ENCODE results near the gene VMA21. TPM values are rescaled to one million over a fixed set of nuclear protein-coding genes. Genes with fewer than 3 reads are reported as not detected.

The VMA21 gene, protein sequence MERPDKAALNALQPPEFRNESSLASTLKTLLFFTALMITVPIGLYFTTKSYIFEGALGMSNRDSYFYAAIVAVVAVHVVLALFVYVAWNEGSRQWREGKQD
- total RNA-seq (2014; rRNA removed; shearing (Covaris generic)): 89.7 and 95.4 TPM in 2 replicates
- polyA plus RNA-seq (2015; cell fraction: cytosol; rRNA removed): 60.6 and 81.5 TPM in 2 replicates
- 25.2 and 27.9 TPM in 2 replicates for polyA plus RNA-seq (2015; cell fraction: nucleus; rRNA removed)

DNA sequence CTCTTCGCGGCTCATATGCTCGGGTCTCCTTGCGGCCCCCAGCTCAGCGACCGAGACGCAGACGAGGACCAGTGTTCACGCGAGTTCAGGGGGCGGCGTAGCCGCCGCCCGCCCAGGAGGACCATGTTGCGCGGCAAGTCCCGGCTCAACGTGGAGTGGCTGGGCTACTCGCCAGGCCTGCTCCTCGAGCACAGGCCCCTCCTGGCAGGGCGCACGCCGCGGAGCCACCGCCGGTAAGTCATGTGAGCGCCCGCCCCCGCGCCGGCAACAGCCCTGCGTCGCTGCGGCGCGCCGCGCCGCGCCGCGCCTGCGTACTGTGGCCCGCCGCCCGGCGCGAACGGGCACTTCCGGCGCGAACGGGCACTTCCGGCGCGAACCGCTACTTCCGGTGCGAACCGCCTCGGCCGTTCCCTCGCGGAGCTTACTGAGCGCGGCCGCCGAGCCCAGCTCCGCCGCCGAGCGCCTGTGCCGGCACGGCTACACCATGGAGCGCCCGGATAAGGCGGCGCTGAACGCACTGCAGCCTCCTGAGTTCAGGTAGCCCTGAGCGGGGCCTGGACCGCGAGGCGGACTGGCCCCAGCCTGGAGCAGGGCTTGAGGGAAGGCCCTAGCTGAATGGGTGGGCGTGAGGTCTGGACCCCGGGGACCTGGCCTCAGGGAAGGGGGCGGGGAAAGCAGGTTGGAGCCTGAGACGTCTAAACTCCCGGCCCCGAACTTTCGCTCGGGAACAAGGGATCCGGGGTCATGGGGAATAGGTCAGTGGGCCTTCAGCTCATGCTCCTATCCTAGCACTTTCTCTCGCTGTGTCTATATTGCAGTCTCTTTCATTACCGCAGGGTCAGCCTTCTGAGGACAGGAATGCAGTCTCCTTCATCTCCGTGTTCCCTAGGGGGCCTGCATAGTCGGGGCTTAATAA, at the start of gene VMA21:
Gene VMA21 (plus strand): TSS at position 382 of the 916 bp plus-strand sequence. CDS start 103 bp downstream, at position 485.
- in situ Hi-C loops (cut with HindIII; ENCODE audit: low pct_unique_long_range_greater_than_20kb, low sequenced_read_pairs): no loop called here
- peak; percentile 76 for DNase-seq (ENCODE audit: low read depth, low spot score)

DNA sequence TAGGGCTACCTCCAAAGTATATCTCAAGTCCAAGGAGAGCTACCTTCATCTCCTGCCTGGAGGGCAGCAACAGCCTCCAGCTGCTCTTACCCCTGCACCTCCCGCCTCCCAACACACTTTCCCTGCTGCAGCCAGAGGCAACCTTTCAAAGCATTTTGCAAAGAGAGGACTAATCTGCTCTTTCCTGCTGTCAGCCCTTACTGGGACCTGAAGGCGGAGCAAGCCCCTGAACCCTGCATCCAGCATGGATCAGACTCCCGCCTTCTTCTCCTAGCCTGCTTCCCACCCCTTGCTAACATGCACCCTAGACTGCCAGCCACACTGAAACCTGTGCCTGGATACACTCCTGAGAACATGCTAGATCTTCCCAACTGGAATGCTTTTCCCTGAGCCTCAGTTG, 37.7 kb upstream of the VMA21 start:
- DNase-seq (ENCODE audit: low read depth, low spot score): no peak
- in situ Hi-C loops (cut with HindIII; ENCODE audit: low pct_unique_long_range_greater_than_20kb, low sequenced_read_pairs): no loop called here

DNA sequence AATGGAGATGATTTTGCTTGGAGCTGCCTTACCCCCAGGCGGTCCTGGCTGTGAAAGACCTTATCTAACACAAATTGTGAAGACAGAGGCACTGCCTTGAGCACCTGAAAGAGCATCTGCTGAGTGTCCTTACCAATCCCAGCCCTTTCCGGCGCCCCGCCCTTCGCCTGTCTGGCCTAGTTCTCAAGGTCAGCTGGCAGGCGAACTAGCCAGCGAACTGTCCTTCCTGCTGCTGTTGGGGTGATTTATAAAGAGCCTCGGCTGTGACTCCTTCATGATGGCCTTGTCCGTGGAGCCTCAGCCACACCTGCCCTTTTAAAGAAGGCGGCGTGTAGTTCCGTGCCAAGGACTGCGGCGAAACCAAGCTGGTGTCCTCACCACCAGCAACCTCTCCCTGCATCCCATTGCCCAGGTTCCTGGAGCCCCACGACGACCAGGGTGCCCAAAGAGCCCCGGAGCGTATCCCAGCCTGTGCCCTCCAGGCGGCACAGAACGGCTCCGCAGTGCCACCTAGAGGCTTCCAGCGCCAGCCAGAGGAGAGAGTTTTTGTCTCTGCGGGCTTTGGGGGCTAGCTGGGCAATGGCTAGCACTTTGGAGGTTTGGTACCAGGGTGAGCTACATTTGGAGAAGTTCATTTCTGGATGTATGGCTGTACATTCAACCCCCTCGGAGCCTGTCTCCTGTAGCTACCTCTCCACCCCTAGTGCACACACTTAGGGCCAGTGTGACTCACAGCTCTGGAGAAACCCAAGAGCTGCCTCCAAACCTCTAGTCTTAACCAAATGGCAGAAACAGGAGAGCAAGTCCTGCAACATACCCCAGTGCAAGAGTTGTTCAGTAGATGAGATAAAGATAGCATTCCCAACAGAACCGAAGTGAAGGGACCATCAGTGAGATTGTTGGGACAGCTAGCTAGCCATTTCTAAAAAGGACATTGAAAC, 36.8 kb upstream of the VMA21 start:
- DNase-seq (ENCODE audit: low read depth, low spot score): peak; percentile 35
- in situ Hi-C loops (cut with HindIII; ENCODE audit: low pct_unique_long_range_greater_than_20kb, low sequenced_read_pairs): no loop called here

DNA sequence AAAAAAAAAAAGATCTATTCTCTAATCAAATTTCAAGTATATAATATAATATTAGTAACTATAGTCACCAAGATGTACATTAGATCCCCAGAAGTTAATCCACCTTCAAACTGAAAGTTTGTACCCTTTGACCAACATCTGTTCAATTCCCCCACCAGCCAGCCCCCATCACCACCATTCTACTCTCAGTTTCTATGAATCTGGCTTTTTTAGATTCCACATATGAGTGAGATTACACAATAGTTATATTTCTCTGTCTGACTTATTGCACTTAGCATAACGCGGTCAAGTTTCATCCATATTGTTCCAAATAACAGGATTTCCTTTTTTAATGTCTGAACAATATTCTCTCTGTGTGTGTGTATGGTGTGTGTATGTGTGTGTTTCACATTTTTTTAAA, 33.7 kb upstream of the VMA21 start:
- in situ Hi-C loops (cut with HindIII; ENCODE audit: low pct_unique_long_range_greater_than_20kb, low sequenced_read_pairs): no loop called here
- no peak for DNase-seq (ENCODE audit: low read depth, low spot score)

DNA sequence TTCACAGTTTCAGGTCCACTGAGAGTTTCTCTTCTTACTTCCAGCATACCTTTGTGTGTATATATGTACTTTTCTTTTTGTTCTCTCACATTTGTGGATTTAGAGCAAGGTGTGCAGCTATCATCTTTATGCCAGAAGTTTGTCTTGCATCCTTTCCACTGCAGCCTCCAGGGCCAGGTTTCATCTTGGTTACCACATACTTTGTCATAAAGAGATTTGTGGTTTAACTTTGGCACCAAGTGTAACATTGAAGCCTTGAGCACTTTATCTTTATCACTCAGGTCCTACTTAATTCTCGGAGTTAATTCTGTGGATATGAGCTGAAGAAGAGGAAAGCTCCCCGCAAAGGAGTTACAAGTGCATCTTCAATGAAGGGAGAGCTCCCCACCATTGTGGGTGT, 31.4 kb upstream of the VMA21 start:
- DNase-seq (ENCODE audit: low read depth, low spot score): no peak
- in situ Hi-C loops (cut with HindIII; ENCODE audit: low pct_unique_long_range_greater_than_20kb, low sequenced_read_pairs): no loop called here

DNA sequence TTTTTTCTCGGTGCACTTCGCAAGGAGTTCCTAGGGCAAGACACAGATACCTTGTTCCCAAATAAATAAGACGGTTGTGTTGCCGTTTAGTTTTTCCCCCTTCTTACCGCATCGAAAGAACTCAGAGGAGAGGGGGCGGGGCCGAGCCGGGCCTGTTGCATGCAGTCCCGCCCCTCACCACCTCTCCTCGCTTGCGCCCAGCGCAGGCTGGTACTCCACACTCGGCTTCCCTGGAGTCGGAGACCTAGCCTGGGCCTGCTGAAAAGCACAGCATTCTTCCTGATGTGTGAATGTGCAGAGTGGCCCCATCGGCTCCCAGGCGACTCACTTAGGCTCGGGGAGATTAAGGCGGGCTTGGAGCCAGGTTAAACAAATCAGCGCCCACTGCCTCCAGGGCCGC, 26.1 kb upstream of the VMA21 start:
- in situ Hi-C loops (cut with HindIII; ENCODE audit: low pct_unique_long_range_greater_than_20kb, low sequenced_read_pairs): no loop called here
- peak; percentile 23 for DNase-seq (ENCODE audit: low read depth, low spot score)

DNA sequence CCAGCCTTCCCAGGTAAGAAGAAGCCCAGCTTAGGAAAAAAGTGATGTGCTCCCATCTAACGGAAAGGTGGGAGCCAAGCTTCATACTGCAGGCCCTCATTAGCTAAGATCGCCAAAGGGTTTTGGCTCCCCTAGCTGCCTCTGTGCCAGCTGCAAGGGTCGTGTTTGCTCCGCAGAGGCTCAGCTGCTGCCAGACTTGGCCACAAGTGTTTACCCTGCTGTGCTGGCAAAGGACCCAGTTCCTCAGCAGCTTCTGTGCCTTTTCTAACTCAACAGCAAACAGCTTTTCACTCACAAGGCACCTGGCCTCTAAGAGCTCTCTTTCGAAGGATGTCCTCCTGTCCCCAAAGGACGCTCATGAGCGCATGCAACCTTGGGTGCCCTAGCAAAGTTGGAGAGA, 12.2 kb upstream of the VMA21 start:
- in situ Hi-C loops (cut with HindIII; ENCODE audit: low pct_unique_long_range_greater_than_20kb, low sequenced_read_pairs): no loop called here
- no peak for DNase-seq (ENCODE audit: low read depth, low spot score)

DNA sequence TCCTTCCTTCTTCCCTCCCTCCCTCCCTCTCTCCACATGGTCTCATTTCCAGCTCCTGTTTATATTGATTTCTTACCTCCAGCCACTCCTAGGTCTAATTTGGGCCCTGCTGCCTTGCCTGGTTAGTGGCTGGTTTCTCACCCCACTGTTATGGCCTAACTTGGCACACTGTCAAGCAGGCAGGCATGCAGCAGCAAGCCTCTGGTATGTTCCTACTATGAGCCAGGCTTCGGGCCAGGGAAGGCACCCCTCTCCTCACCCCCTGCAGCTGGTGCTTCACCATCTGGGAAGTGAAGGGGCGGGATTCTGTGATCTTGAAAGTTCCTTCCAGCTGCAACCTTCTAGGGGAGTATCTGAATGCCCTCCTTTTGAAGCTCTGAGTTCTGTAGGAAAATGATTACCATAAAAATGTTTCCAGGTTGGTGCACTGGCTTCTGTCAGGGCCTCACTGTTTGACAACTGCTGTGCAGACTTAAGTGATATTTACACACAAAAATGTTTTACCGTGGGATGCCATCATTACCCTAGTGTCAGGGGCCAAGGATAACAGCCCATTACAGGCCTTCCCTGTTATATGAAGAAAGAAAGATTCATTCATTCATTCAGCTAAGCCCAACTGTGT, 10.1 kb upstream of the VMA21 start:
- no peak for DNase-seq (ENCODE audit: low read depth, low spot score)
- in situ Hi-C loops (cut with HindIII; ENCODE audit: low pct_unique_long_range_greater_than_20kb, low sequenced_read_pairs): no loop called here

DNA sequence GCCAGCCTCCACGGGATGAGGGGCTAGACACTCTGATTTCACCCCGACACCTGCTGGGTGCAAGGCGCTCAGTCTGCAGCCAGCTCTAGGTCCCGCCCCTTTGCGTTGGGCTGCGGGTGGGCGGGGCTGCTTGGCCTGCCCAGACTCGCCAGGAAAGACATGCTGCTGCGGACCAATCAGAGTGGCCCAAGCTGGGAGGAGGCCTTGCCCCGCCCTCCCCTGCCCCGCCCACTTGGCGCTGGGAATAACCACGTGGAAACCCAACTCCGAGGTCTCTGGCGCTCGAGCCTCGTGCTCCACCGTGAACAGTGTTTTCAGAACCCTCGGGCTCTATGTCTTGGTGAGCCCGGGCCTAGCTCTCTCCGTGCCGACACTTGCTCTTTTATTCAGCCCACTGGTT, 5.3 kb upstream of the VMA21 start:
- in situ Hi-C loops (cut with HindIII; ENCODE audit: low pct_unique_long_range_greater_than_20kb, low sequenced_read_pairs): no loop called here
- DNase-seq (ENCODE audit: low read depth, low spot score): no peak

DNA sequence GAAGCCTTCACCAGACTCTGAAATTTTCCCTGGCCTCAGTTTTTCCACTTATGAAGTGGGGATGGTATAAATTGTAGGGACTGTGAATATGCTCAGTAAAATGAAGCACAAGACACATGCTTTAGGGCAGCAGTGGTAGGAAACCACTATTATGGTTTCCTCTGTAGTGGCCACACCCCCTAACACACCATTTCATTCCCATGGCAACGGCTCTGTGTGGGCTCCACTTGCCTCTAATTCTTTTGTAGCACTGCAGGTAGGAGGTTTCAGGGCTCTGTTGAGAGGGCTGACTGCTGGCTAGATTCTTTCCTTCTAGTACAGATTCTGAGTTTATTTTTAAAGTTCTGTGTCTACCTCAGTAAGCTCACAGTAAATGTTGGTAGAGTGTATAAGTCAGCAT, 3.5 kb upstream of the VMA21 start:
- no peak for DNase-seq (ENCODE audit: low read depth, low spot score)
- in situ Hi-C loops (cut with HindIII; ENCODE audit: low pct_unique_long_range_greater_than_20kb, low sequenced_read_pairs): no loop called here

DNA sequence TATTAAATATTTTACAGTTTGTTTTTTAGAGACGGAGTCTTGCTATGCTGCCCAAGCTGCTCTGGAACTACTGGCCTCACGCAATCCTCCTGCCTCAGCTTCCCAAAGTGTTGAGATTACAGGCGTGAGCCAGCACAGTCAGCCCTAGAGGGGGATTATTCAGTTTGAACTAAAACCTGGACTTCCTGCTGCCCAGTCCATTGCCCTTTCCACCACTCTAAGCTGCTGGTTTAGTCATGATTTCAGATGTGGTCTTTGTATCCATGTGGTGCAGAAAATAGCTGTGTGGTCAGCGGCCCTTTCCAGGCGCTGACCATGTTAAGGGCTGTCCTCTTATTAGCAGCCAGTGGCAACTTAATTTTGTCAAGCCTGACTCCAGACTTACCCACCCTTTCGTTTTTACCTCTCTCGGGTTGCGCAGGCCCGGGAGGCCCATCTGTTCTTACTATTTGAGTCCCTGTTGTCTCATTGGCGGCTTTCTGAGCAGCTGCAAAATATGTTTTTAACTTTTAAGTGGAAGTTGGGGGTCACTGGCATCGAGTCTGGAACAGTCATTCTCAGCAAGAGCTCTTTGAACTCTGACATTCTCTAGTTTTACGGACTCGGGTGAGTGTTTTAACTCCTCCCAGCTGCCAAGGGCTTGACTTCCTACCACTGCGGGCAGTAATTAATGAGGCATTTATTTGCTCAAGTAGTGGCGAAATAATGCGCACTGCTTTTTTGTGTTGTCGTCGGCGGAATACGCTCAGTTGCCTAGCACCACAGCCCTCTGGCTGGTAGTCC, 773 bp upstream of the VMA21 start:
- in situ Hi-C loops (cut with HindIII; ENCODE audit: low pct_unique_long_range_greater_than_20kb, low sequenced_read_pairs): no loop called here
- DNase-seq (ENCODE audit: low read depth, low spot score): no peak

DNA sequence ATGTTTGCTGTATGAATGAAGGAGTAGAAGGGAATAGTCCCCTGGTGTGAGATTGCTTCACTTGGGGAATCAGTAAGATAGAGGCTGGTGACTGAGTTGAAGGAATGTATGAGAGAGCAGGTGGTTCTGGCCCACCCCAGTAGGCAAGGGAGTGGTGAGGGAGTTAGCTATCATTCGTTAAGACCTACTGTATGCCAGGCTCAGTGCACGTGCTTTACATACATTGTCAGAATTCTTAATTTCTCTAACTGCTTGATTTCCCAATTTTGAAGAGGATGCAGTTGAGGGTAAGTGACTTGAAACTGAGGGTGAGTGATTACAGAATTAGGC, 700 bp downstream of the VMA21 start:
- DNase-seq (ENCODE audit: low read depth, low spot score): no peak
- in situ Hi-C loops (cut with HindIII; ENCODE audit: low pct_unique_long_range_greater_than_20kb, low sequenced_read_pairs): no loop called here

DNA sequence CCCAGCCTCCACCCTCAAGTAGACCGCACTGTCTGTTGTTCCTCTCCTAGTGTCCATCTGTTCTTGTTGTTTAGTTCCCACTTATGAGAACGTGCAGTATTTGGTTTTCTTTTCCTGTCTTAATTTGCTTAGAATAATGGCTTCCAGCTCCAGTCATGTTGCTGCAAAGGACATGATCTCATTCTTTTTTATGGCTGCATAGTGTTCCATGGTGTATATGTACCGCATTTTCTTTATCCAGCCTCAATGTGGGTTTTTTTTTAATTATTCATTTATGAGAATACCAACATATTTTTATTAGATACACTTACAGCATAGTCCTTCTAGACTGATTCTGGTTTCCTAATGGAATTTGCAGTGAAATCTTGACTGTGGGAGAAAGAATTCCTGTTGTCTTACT, 1.3 kb downstream of the VMA21 start:
- DNase-seq (ENCODE audit: low read depth, low spot score): no peak
- in situ Hi-C loops (cut with HindIII; ENCODE audit: low pct_unique_long_range_greater_than_20kb, low sequenced_read_pairs): no loop called here

DNA sequence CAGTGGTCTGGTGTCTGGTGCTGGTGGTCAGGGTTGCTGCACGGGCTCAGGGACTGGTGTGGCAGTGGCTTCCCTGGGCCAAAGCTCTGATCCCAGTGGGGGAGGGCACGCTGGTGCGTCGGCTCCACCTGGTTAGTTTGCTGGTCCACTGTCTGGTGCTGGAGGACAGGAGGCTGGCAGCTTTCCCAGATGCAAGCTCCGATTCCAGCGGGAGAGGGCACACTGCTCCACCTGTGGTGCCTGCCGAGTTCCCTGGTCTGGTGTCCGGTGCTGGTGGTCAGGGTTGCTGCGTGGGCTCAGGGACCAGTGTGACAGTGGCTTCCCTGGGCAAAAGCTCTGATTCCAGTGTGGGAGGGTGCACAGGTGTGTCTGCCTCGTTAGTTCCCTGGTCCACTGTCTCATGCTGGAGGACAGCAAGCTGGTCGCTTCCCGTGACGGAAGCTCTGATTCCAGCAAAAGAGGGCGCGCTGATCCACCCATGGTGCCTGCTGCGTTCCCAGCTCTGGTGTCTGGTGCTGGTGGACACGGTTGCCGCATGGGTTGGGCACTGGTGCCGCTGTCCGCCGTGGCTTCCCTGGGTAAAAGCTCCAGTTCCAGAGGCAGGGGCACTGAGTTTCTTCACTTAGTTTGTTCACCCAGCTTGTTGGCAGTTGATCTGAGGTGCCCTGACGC, 5.8 kb downstream of the VMA21 start:
- DNase-seq (ENCODE audit: low read depth, low spot score): no peak
- in situ Hi-C loops (cut with HindIII; ENCODE audit: low pct_unique_long_range_greater_than_20kb, low sequenced_read_pairs): no loop called here

DNA sequence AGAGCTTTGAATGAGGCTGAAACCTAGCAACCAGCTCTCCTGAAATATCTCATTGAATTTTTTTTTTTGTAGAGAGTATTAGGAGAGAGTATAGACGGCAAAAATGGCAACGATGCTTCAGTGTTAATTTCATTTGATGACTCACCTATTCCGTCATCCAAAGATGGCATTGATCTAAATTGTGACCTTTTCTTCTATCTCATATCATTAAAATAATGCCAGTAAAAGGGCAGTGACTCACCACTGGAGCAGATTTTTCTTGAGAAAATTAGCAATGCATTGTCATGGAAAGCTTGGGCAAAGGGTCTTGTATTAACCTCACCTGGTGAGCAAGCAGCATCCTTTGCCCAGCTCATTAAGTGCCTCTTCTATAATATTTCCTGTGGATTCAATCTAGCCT, 19.6 kb downstream of the VMA21 start:
- in situ Hi-C loops (cut with HindIII; ENCODE audit: low pct_unique_long_range_greater_than_20kb, low sequenced_read_pairs): no loop called here
- DNase-seq (ENCODE audit: low read depth, low spot score): no peak

DNA sequence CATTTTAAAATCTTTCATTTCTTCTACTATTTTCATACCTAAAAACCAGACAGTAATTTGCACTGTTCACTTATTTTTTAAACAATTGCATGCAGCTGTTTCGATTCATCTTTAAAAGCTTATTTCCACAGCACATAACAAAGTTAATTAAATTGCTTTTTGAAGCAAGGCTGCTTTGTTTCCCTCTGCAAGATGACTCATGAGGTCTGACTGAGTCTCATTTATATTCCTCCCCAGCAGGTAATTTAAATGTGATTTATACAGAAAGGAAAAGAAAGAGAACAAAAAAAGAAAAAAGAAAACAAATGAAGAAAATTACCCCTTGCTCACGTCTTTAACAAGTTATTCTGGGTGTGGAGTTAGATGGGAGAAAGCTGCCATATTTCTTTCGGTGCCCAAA, 22.8 kb downstream of the VMA21 start:
- in situ Hi-C loops (cut with HindIII; ENCODE audit: low pct_unique_long_range_greater_than_20kb, low sequenced_read_pairs): no loop called here
- DNase-seq (ENCODE audit: low read depth, low spot score): no peak

DNA sequence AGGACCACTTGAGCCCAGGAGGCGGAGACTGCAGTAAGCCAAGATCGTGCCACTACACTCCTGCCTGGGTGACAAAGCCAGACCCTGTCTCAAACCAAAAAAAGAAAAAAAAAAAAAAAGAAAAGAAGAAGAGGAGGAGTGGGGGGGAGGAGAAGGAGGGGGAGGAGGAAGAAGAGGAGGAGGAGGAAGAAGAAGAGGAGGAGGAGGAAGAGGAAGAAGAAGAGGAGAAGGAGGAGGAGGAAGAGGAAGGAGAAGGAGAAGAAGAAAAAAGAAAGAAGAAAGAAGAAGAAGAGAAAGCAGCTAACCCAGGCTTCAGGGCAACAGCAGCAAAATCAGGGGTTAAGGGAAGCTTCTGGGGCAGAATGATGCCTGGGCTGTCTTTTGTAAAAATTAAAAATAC, 27.5 kb downstream of the VMA21 start:
- in situ Hi-C loops (cut with HindIII; ENCODE audit: low pct_unique_long_range_greater_than_20kb, low sequenced_read_pairs): no loop called here
- DNase-seq (ENCODE audit: low read depth, low spot score): no peak

All from SK-MEL-5 (cell line).